ENCODE data around the gene RAB3IL1.

RAB3IL1 gene

GRCh38 chr11:61918938-61919704 is 1.8 kb upstream of the RAB3IL1 start:
- DNase-seq, result no peak

- no peak for DNase-seq
Observed at GRCh38 chr11:61918251-61918937, 1.0 kb upstream of the RAB3IL1 start.

GRCh38 chr11:61916737-61917333 is 531 bp downstream of the RAB3IL1 start:
- DNase-seq, result no peak

- no peak for DNase-seq
Observed at GRCh38 chr11:61914471-61915171, 2.7 kb downstream of the RAB3IL1 start.

GRCh38 chr11:61913699-61914395 is 3.5 kb downstream of the RAB3IL1 start:
- no peak for DNase-seq

GRCh38 chr11:61912991-61913698 is 4.2 kb downstream of the RAB3IL1 start:
- no peak for DNase-seq

- DNase-seq, result no peak
Observed at GRCh38 chr11:61912530-61912898, 4.9 kb downstream of the RAB3IL1 start.

- no peak for DNase-seq
Observed at GRCh38 chr11:61911701-61912529, 5.5 kb downstream of the RAB3IL1 start.

GRCh38 chr11:61911128-61911700 is 6.2 kb downstream of the RAB3IL1 start:
- DNase-seq, result no peak

GRCh38 chr11:61910187-61911127 is 6.9 kb downstream of the RAB3IL1 start:
- no peak for DNase-seq

- no peak for DNase-seq
Observed at GRCh38 chr11:61908730-61909316, 8.5 kb downstream of the RAB3IL1 start.

GRCh38 chr11:61907871-61908729 is 9.3 kb downstream of the RAB3IL1 start:
- no peak for DNase-seq

GRCh38 chr11:61907282-61907681 is 10.1 kb downstream of the RAB3IL1 start:
- no peak for DNase-seq

GRCh38 chr11:61906522-61906909 is 10.8 kb downstream of the RAB3IL1 start:
- DNase-seq, result no peak

GRCh38 chr11:61905801-61906521 is 11.4 kb downstream of the RAB3IL1 start:
- DNase-seq, result no peak

GRCh38 chr11:61905067-61905696 is 12.2 kb downstream of the RAB3IL1 start:
- no peak for DNase-seq

GRCh38 chr11:61904539-61905048 is 12.8 kb downstream of the RAB3IL1 start:
- DNase-seq, result no peak

Data from T-helper 9 cell (primary cell).